Spinal cord (tissue), 10 donors: Measurements from ENCODE around the gene TLDC2. TPM values are rescaled to one million over a fixed set of nuclear protein-coding genes. Genes with fewer than 3 reads are reported as not detected.
"Not testable (repeated sequence)": the region's sequence is repeated elsewhere in the genome, so short reads cannot be mapped to it uniquely, and the experiment has no call there.

Experiments
- DNase-seq, 6 donors: peaks; one replicate each; pipeline versions ENCODE4 v3.0.0 to v3.0.0-alpha.2; 2013 to 2015; ENCODE audit warnings: low spot score in 6 of 6, low read depth in 4 of 6
- H3K27ac ChIP-seq: one replicate; pipeline ENCODE4 v1.5.1; 2013; ENCODE audit warnings: low read depth, low read length, control low read depth
- H3K27me3 ChIP-seq: one replicate; pipeline ENCODE4 v1.6.1; 2013; ENCODE audit warnings: low read length; ENCODE audit not compliant: control insufficient read depth, insufficient read depth
- H3K36me3 ChIP-seq: one replicate; pipeline ENCODE4 v1.6.1; 2013; ENCODE audit warnings: low read length; ENCODE audit not compliant: control insufficient read depth, insufficient read depth
- H3K4me1 ChIP-seq: one replicate; pipeline ENCODE4 v1.6.1; 2013; ENCODE audit warnings: low read length; ENCODE audit not compliant: control insufficient read depth, insufficient read depth
- H3K4me3 ChIP-seq: one replicate; pipeline ENCODE4 v1.5.1; 2013; ENCODE audit warnings: low read depth, low read length, control low read depth
- H3K9me3 ChIP-seq: one replicate; pipeline ENCODE4 v1.6.1; 2013; ENCODE audit warnings: low read length; ENCODE audit not compliant: control insufficient read depth, insufficient read depth
- WGBS: methylation state at CpG from one replicate; pipeline ENCODE4 v1.1.5; 2013; ENCODE audit warnings: missing lambda C conversion rate; ENCODE audit not compliant: insufficient coverage; 5-methylcytosine and 5-hydroxymethylcytosine counted together
- polyA plus RNA-seq, 2 donors: library from polyadenylated mRNA; unstranded; fragments of 120-200 nt; gene quantifications; one replicate each; pipeline ENCODE4 v1.2.1, GENCODE V29; 2013; ENCODE audit not compliant: insufficient read length in 2 of 2
- total RNA-seq, 2 donors: library from RNA; depleted of rRNA in 1 of 2; stranded (reverse); fragments of 120-200 nt in 1 of 2; fragments of >200 nt in 1 of 2; gene quantifications; one replicate each; pipeline versions ENCODE4 v1.2.3 to v1.2.4, GENCODE V29; 2013 to 2014
- donor health status: healthy.

The TLDC2 gene
- total and polyA plus RNA-seq, 4 donors: 0.28 to 2.5 (median 0.67) TPM

DNA sequence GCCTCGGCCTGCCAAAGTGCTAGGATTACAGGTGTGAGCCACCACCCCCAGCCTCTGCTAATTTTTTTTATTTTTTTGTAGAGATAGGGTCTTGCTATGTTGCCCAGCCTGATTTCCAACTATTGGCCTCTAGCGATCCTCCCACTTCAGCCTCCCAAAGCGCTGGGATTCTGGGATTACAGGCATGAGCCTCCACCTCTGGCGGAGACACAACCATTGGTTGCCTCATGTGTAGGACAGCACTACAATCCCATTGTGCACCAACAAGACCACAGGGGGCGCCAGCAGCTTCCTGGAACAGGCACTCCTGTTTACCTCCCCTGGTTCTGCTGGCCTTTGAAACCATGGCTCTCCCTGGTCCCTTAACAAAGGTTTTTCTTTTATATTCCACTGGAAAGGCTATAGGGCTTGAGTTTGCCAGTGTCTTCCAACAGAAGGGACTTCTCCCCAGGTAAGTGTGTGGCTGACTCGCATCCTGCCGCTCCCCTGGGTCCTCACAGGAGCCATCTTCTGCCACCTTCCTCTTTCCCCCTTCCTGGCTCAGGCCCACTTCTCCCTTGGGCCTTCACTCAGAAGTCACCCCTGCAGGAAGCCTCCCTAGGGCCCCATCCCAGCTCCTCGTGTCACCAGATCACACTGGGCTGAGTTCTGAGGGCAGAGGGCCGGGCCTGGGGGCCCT lies 39.2 kb upstream of the TLDC2 start:
- peaks cover 63% of the 10 kb centered on the region for H3K36me3 ChIP-seq
- H3K27ac ChIP-seq: peak overlapping the region; percentile 89
- H3K9me3 ChIP-seq: no peaks in the 10 kb centered on the region
- H3K27me3 ChIP-seq: no peaks in the 10 kb centered on the region
- no peak overlapping the region for H3K4me3 ChIP-seq
- no peak for DNase-seq
- H3K4me1 ChIP-seq: peaks cover 39% of the 10 kb centered on the region
- WGBS: 78% methylated on average over 7 of the region's 9 CpGs

DNA sequence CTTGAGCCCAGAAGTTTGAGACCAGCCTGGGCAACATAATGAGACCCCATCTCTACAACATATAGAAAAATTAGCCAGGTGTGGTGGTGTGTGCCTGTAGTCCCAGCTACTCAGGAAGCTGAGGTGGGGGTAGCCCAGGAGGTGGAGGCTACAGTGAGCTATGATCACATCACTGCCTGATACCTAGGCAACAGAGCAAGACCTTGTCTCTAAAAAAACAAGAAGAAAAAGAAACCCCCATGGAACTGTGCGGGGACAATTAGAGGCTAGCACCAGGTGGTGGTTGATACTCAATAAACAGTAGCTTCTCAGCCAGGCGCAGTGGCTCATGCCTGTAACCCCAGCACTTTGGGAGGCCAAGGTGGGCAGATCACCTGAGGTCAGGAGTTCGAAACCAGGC lies 37.6 kb upstream of the TLDC2 start:
- Histone ChIP-seq H3K4me1 (peaks cover 36% of the 10 kb centered on the region), H3K36me3 (peaks cover 59% of the 10 kb centered on the region)
- H3K9me3 ChIP-seq, H3K27ac ChIP-seq, H3K4me3 ChIP-seq, DNase-seq, H3K27me3 ChIP-seq: not testable (repeated sequence)
- WGBS: 95% methylated on average over 2 of the region's 3 CpGs

DNA sequence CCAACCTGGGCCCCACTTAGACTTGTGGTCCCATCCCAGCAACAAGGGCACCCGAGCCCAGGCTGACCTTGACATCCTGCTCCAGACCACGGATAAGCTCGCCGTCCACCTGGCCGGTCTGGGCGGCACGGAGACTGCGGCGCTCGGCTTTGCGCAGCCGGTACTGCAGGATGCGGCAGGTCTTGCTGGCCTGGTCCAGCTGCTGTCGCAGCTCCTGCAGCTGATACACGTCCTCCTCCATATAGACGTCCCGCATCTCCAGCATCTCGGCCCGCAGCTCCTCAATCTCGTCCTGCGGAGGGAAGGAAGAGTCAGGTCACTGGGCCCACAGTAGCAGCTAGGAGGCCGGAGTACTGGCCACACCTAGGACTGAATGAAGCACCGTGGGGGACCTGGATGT lies 36.8 kb upstream of the TLDC2 start:
- peaks cover 54% of the 10 kb centered on the region for H3K36me3 ChIP-seq
- no peaks in the 10 kb centered on the region for H3K9me3 ChIP-seq
- H3K27ac ChIP-seq: no peak overlapping the region
- no peak for DNase-seq
- peaks cover 31% of the 10 kb centered on the region for H3K4me1 ChIP-seq
- 97% methylated on average over 23 of the region's 23 CpGs for whole genome bisulfite sequencing
- H3K4me3 ChIP-seq: no peak overlapping the region
- no peaks in the 10 kb centered on the region for H3K27me3 ChIP-seq

DNA sequence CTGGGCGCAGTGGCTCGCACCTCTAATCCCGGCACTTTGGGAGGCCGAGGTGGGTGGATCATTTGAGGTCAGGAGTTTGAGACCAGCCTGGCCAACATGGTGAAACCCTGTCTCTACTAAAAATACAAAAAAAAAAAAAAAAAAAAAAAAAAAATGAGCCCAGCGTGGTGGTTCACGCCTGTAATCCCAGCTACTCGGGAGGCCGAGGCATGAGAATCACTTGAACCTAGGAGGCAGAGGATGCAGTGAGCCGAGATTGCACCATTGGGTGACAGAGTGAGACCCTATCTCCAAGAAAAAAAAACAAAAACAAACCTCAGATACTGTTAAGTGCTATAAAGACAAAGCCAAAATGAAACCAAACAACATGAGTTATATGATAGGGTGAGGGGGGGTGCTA lies 34.9 kb upstream of the TLDC2 start:
- H3K27ac ChIP-seq: not testable (repeated sequence)

DNA sequence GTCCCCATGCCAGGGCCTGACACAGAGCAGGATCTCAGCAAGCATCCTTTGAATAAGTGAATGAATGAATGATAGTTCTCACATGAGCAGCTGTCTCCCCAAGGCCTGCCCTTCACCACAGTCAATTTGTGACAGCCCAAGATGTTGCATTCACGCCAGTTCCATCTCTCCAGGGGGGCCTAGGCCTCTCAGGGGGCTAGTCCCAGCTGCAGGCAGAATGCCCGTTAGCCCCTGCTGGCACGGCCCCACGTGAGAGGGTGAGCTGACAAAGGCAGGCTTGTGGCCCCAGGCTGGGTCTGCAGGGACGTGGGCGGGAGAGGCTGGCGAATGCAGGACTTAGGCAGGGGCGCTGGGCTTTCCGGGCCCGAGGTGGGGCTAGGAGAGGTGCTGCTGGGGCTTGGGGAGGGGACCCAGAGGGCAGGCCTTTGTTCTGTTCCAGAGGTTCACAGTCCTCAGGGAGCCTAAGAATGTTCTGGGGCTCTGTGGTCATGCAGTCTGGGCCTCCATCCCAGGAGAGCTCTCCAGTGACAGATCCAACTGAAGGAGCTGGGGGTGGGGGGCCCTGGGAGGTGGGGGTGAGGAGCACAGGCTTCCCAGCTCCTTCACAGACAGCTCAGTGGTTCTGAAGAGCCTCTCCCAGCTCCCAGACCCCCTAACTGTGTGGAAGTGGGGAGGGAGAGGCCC lies 30.5 kb upstream of the TLDC2 start:
- DNase-seq: peak in 2 of 6 donors; percentile 80 to 91
- peaks cover 56% of the 10 kb centered on the region for H3K4me1 ChIP-seq
- no peak overlapping the region for H3K4me3 ChIP-seq
- peak overlapping the region; percentile 89 for H3K27ac ChIP-seq
- H3K9me3 ChIP-seq: no peaks in the 10 kb centered on the region
- H3K36me3 ChIP-seq: peaks cover 28% of the 10 kb centered on the region
- 19% methylated on average over 10 of the region's 10 CpGs for whole genome bisulfite sequencing
- no peaks in the 10 kb centered on the region for H3K27me3 ChIP-seq

More for the DNA sequence above, 34.9 kb upstream of the TLDC2 start:
- not testable (repeated sequence) for H3K4me3 ChIP-seq, H3K27me3 ChIP-seq, H3K9me3 ChIP-seq, DNase-seq
- Histone ChIP-seq H3K36me3 (peaks cover 52% of the 10 kb centered on the region), H3K4me1 (peaks cover 32% of the 10 kb centered on the region)
- no CpG with 5 or more reads among the region's 9 CpGs for WGBS

DNA sequence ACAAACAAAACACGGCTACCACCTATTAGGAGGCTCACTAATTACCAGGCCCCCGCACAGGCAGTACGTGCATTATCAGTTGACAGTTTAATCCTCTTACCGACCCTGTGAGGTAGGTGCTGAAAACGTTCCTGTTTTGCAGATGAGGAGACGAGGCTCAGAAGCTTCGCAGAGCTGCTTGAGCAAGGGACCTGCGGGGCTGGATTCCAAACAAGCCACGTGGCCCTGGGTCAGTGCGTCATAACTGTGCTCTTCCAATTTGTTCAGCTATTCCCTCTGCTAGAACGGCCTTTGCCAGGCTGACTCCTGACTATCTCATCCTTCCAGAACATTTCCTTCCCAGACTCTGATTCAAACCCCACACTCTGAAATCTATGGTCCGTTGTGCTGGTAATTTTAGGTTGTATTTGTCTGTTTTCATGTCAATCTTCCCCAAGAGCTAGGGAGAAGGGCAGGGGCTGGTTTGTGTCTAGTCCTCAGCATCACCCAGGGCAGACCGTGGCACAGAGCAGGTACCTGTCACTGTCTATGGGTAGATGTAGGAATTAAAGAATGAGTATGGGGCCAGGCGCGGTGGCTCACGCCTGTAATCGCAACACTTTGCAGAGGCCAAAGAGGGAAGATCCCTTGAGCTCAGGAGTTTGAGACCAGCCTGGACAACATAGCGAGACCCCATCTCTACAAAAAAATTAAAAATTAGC lies 28.8 kb upstream of the TLDC2 start:
- 62% methylated on average over 12 of the region's 18 CpGs for WGBS
- H3K27me3 ChIP-seq: no peaks in the 10 kb centered on the region
- no peak overlapping the region for H3K4me3 ChIP-seq
- H3K27ac ChIP-seq: peak overlapping the region; percentile 85
- DNase-seq: no peak
- H3K4me1 ChIP-seq: peaks cover 56% of the 10 kb centered on the region
- H3K9me3 ChIP-seq: no peaks in the 10 kb centered on the region
- H3K36me3 ChIP-seq: peaks cover 27% of the 10 kb centered on the region

- peaks cover 32% of the 10 kb centered on the region for H3K36me3 ChIP-seq
- no peaks in the 10 kb centered on the region for H3K9me3 ChIP-seq
- no peaks in the 10 kb centered on the region for H3K27me3 ChIP-seq
- no peak overlapping the region for H3K4me3 ChIP-seq
- no peak for DNase-seq
- peak overlapping the region; percentile 85 for H3K27ac ChIP-seq
- WGBS: 80% methylated on average over 1 of the region's 1 CpG
- peaks cover 56% of the 10 kb centered on the region for H3K4me1 ChIP-seq
These were observed 28.3 kb upstream of the TLDC2 start for GRCh38 chr20:36847710-36848040.

- peaks cover 30% of the 10 kb centered on the region for H3K36me3 ChIP-seq
- H3K9me3 ChIP-seq: no peaks in the 10 kb centered on the region
- H3K4me3 ChIP-seq: no peak overlapping the region
- H3K27ac ChIP-seq: peak overlapping the region; percentile 85
- peaks cover 54% of the 10 kb centered on the region for H3K4me1 ChIP-seq
- WGBS: 75% methylated on average over 4 of the region's 6 CpGs
- DNase-seq: peak in 1 of 6 donors; percentile 57
- no peaks in the 10 kb centered on the region for H3K27me3 ChIP-seq
These were observed 27.8 kb upstream of the TLDC2 start for GRCh38 chr20:36848078-36848660.

DNA sequence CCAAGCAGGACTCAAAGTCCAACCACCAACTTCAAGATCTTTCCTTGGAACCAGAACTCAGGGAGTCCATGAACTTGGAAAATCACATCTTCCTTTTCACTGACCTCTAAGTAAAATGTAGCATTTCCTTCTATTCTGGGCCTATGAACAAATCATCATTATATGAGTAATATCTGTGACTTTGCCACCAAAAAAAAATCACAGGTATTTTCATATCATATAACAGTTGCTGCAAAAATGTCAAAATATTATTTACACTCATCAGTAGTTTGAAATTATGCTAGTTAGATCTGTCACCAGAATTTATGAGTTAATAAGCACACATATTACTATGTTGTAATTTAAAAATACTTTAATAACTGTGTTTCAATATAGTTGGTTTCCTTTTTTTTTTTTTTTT lies 27.3 kb upstream of the TLDC2 start:
- Histone ChIP-seq H3K27me3 (no peaks in the 10 kb centered on the region), H3K9me3 (no peaks in the 10 kb centered on the region), H3K4me1 (peaks cover 56% of the 10 kb centered on the region), H3K4me3 (no peak overlapping the region), H3K27ac (peak overlapping the region; percentile 85), H3K36me3 (peaks cover 33% of the 10 kb centered on the region)
- no peak for DNase-seq
